HEK293 (cell line): Measurements from ENCODE around the gene CD82.

Source experiments
- CTCF ChIA-PET: fragments of 350-600 bp; formaldehyde crosslinking; extraction: SDS; loops from one replicate; lab custom pipeline; 2021; ENCODE audit warnings: antibody characterized with exemption; lab: Yijun Ruan, JAX
- POLR2A ChIA-PET: fragments of 300-600 bp; formaldehyde crosslinking; extraction: SDS; loops from one replicate; lab custom pipeline; 2020; ENCODE audit warnings: antibody characterized with exemption, inconsistent platforms; lab: Yijun Ruan, JAX
- H3K27ac ChIP-seq: fragments of 200-500 bp; sonication (Bioruptor generic); 2 replicates; pipeline ENCODE4 v1.5.1; 2014; ENCODE audit warnings: low read depth, low read length, control low read depth, inconsistent platforms; ENCODE audit errors: extremely low read depth
- H3K36me3 ChIP-seq, 2 experiments: fragments of 200-500 bp in 1 of 2; sonication (Bioruptor generic) in 1 of 2; 1 replicate in 1 of 2; 2 replicates in 1 of 2; pipeline ENCODE4 v1.5.1; 2014 to 2017; ENCODE audit warnings: inconsistent platforms in 2 of 2, low read length in 2 of 2; ENCODE audit not compliant: control insufficient read depth in 2 of 2, insufficient read depth in 1 of 2
- H3K4me1 ChIP-seq: fragments of 200-500 bp; sonication (Bioruptor generic); 2 replicates; pipeline ENCODE4 v1.5.1; 2014; ENCODE audit warnings: mild to moderate bottlenecking, low read length, inconsistent platforms; ENCODE audit not compliant: control insufficient read depth, insufficient read depth
- H3K4me3 ChIP-seq: 2 replicates; pipeline ENCODE4 v1.5.1; 2011; ENCODE audit warnings: low read depth, mild to moderate bottlenecking, control low read depth, low read length, moderate library complexity
- H3K9me3 ChIP-seq: fragments of 200-500 bp; sonication (Bioruptor generic); 2 replicates; pipeline ENCODE4 v1.5.1; 2014; ENCODE audit warnings: low read depth, low read length, inconsistent platforms; ENCODE audit not compliant: control insufficient read depth, insufficient read depth
- HOXA7 ChIP-seq: sonication (generic); formaldehyde crosslinking; IDR thresholded peaks from 2 replicates; pipeline ENCODE4 v1.8.1; 2022; ENCODE audit warnings: missing genetic modification reagents, borderline replicate concordance
- KLF7 ChIP-seq: fragments of 450-650 bp; formaldehyde crosslinking; IDR thresholded peaks from 2 replicates; pipeline ENCODE4 v1.5.1; 2016; ENCODE audit warnings: missing biosample characterization, missing genetic modification characterization, borderline replicate concordance
- ZBTB44 ChIP-seq: fragments of 450-650 bp; IDR thresholded peaks from 2 replicates; pipeline ENCODE4 v1.5.1; 2018; ENCODE audit warnings: missing biosample characterization, mild to moderate bottlenecking, missing genetic modification characterization
- ZFP3 ChIP-seq: fragments of 450-650 bp; formaldehyde crosslinking; IDR thresholded peaks from 2 replicates; pipeline ENCODE4 v1.5.1; 2016; ENCODE audit warnings: low read depth, missing biosample characterization, missing genetic modification characterization
- ZFP37 ChIP-seq: fragments of 450-650 bp; formaldehyde crosslinking; IDR thresholded peaks from 2 replicates; pipeline ENCODE4 v1.5.1; 2016; ENCODE audit warnings: missing biosample characterization, missing genetic modification characterization
- ZFP69B ChIP-seq: fragments of 450-650 bp; formaldehyde crosslinking; IDR thresholded peaks from 2 replicates; pipeline ENCODE4 v1.5.1; 2016; ENCODE audit warnings: missing biosample characterization, missing genetic modification characterization
- ZNF184 ChIP-seq: fragments of 450-650 bp; IDR thresholded peaks from 2 replicates; pipeline ENCODE4 v1.5.1; 2018; ENCODE audit warnings: missing biosample characterization, mild to moderate bottlenecking, missing genetic modification characterization
- ZNF266 ChIP-seq: fragments of 450-650 bp; formaldehyde crosslinking; IDR thresholded peaks from 2 replicates; pipeline ENCODE4 v1.5.1; 2016; ENCODE audit warnings: missing biosample characterization, missing genetic modification characterization, low read depth
- ZNF274 ChIP-seq, 2 experiments: fragments of 200-500 bp in 1 of 2; fragments of 450-650 bp in 1 of 2; sonication (Bioruptor generic) in 1 of 2; formaldehyde crosslinking in 1 of 2; IDR thresholded peaks; 2 replicates each; pipeline versions ENCODE4 v1.5.1 to v1.6.1; 2014 to 2016; ENCODE audit warnings: borderline replicate concordance in 1 of 2, inconsistent platforms in 1 of 2, low read length in 1 of 2, missing biosample characterization in 1 of 2, missing genetic modification characterization in 1 of 2
- ZNF350 ChIP-seq: fragments of 450-650 bp; formaldehyde crosslinking; IDR thresholded peaks from 2 replicates; pipeline ENCODE4 v1.5.0; 2017; ENCODE audit warnings: missing biosample characterization, mild to moderate bottlenecking, missing genetic modification characterization
- ZNF433 ChIP-seq: fragments of 450-650 bp; formaldehyde crosslinking; IDR thresholded peaks from 2 replicates; pipeline ENCODE4 v1.5.1; 2016; ENCODE audit warnings: missing biosample characterization, missing genetic modification characterization, low read depth
- ZNF513 ChIP-seq: fragments of 450-650 bp; IDR thresholded peaks from 2 replicates; pipeline ENCODE4 v1.5.1; 2018; ENCODE audit warnings: missing biosample characterization, missing genetic modification characterization
- ZNF530 ChIP-seq: fragments of 450-650 bp; formaldehyde crosslinking; IDR thresholded peaks from 2 replicates; pipeline ENCODE4 v1.5.1; 2016; ENCODE audit warnings: low read depth, missing biosample characterization, missing genetic modification characterization
- ZNF548 ChIP-seq: fragments of 450-650 bp; formaldehyde crosslinking; IDR thresholded peaks from 2 replicates; pipeline ENCODE4 v1.5.1; 2016; ENCODE audit warnings: missing biosample characterization, missing genetic modification characterization
- ZNF549 ChIP-seq: fragments of 450-650 bp; IDR thresholded peaks from 2 replicates; pipeline ENCODE4 v1.5.1; 2018; ENCODE audit warnings: missing biosample characterization, missing genetic modification characterization, mild to moderate bottlenecking, inconsistent platforms, moderate library complexity
- ZNF658 ChIP-seq: fragments of 450-650 bp; formaldehyde crosslinking; IDR thresholded peaks from 2 replicates; pipeline ENCODE4; 2016; ENCODE audit warnings: missing biosample characterization, missing genetic modification characterization
- ZNF664 ChIP-seq: fragments of 450-650 bp; formaldehyde crosslinking; IDR thresholded peaks from 2 replicates; pipeline ENCODE4 v1.5.1; 2016; ENCODE audit warnings: missing biosample characterization, missing genetic modification characterization
- ZNF701 ChIP-seq: fragments of 450-650 bp; formaldehyde crosslinking; IDR thresholded peaks from 2 replicates; pipeline ENCODE4 v1.5.1; 2016; ENCODE audit warnings: missing biosample characterization, missing genetic modification characterization
- ZSCAN23 ChIP-seq: fragments of 450-650 bp; formaldehyde crosslinking; IDR thresholded peaks from 2 replicates; pipeline ENCODE4 v1.5.1; 2016; ENCODE audit warnings: missing biosample characterization, missing genetic modification characterization
- TF ChIP-seq, protein P1 (sequence below): fragments of 450-650 bp; formaldehyde crosslinking; IDR thresholded peaks from 2 replicates; pipeline ENCODE4 v1.5.1; 2016; ENCODE audit warnings: missing biosample characterization, missing genetic modification characterization

Gene CD82

DNA sequence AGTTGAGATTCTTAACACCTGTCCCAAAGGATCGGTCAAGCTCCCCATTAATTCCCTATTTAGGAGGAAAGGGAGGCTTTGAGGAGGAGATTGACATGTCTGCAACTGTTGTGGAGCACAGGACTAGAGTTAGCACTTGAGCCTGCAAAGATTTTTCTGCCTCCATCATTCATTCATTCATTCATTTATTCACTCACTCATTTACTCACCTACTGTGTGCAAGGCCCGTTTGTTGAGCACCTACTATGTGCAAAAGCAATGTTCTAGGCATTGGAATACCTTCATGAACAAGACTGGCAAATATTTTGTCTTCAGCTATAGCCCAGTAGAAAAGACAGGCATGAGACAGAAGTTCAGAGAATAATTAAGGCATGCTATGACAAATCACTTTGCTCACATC is 43.2 kb upstream of the CD82 start:
- no peak overlapping the region for H3K4me3 ChIP-seq
- no peak for TF ChIP-seq ZNF433
- no peak for TF ChIP-seq ZNF548 (tag by site-specific recombination)
- TF ChIP-seq ZNF274 (IDR thresholded peaks at IDR 0.05; ENCODE audit: low read length) = no peak
- no peak for TF ChIP-seq ZNF274 (tag by site-specific recombination; IDR thresholded peaks at IDR 0.05; ENCODE audit: borderline replicate concordance)
- TF ChIP-seq ZNF530 (tag by site-specific recombination) = no peak
- TF ChIP-seq ZNF549 (tag by site-specific recombination) = no peak
- no peak for TF ChIP-seq ZNF266 (tag by site-specific recombination)
- TF ChIP-seq ZNF701 = no peak
- TF ChIP-seq ZSCAN23 (tag by site-specific recombination) = no peak
- TF ChIP-seq, protein P1, sequence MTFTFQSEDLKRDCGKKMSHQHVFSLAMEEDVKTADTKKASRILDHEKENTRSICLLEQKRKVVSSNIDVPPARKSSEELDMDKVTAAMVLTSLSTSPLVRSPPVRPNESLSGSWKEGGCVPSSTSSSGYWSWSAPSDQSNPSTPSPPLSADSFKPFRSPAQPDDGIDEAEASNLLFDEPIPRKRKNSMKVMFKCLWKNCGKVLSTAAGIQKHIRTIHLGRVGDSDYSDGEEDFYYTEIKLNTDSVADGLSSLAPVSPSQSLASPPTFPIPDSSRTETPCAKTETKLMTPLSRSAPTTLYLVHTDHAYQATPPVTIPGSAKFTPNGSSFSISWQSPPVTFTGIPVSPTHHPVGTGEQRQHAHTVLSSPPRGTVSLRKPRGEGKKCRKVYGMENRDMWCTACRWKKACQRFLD (tag by site-specific recombination) = no peak
- TF ChIP-seq ZBTB44 = no peak
- TF ChIP-seq ZFP3 = no peak
- no peak for TF ChIP-seq HOXA7 (CRISPR knock-in tag)
- no peak for TF ChIP-seq KLF7 (tag by site-specific recombination)
- H3K36me3 ChIP-seq = no peaks in the 10 kb centered on the region
- ChIA-PET POLR2A (no interaction called here), CTCF (interaction anchor here (0.6 to 3.0 kb wide), 5 partner anchors 15 to 587 kb away, joined by 3 to 17 read pairs (median 4); no protein-coding TSS in a partner anchor)
- H3K4me1 ChIP-seq = no peaks in the 10 kb centered on the region
- H3K27ac ChIP-seq = no peak overlapping the region
- H3K9me3 ChIP-seq = no peaks in the 10 kb centered on the region

- no peak overlapping the region for H3K27ac ChIP-seq
- H3K4me1 ChIP-seq = no peaks in the 10 kb centered on the region
- POLR2A ChIA-PET = interaction anchor here (0.5 to 0.6 kb wide), 2 partner anchors 10 to 146 kb away, joined by 3 read pairs; no protein-coding TSS in a partner anchor
- CTCF ChIA-PET = interaction anchor here (0.6 to 3.0 kb wide), 18 partner anchors 10 to 431 kb away, joined by 3 to 17 read pairs (median 4); no protein-coding TSS in a partner anchor
- H3K36me3 ChIP-seq = no peaks in the 10 kb centered on the region
- TF ChIP-seq ZNF350 (tag by site-specific recombination) (no peak), ZNF513 (tag by site-specific recombination) (no peak), ZNF658 (tag by site-specific recombination) (no peak), ZNF664 (no peak), ZFP37 (tag by site-specific recombination) (no peak), ZNF184 (tag by site-specific recombination) (no peak), ZFP69B (no peak)
- no peaks in the 10 kb centered on the region for H3K9me3 ChIP-seq
- no peak overlapping the region for H3K4me3 ChIP-seq
These were observed 41.1 kb upstream of the CD82 start for GRCh38 chr11:44524346-44524745.
